ENCODE results near the gene AKAP8.
"Not testable (repeated sequence)": the region's sequence is repeated elsewhere in the genome, so short reads cannot be mapped to it uniquely, and the experiment has no call there.

AKAP8 gene

DNA sequence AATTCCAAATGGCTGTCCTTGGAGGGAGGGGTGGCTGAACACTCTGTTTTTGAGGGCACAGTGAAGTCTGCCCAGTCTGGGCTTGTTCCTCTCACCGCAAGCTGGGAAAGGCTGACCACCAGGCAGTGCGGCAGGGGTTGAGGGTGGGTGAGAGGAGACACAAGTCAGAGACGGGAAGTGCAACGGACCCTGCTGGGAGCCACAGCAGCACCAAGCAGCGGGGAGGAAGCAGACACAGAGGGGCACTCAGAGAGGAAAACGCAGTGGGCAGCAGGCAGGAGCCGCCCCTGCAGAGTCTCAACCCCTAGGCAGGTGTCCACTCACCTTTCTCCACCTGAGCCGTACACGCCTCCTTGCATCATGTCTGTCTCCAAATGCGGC lies 23.6 kb upstream of the AKAP8 start:
- no peak for DNase-seq

- no peak for DNase-seq
These were observed 23.0 kb upstream of the AKAP8 start for GRCh38 chr19:15402411-15403150.

- no peak for DNase-seq
These were observed 21.8 kb upstream of the AKAP8 start for GRCh38 chr19:15401397-15401710.

DNA sequence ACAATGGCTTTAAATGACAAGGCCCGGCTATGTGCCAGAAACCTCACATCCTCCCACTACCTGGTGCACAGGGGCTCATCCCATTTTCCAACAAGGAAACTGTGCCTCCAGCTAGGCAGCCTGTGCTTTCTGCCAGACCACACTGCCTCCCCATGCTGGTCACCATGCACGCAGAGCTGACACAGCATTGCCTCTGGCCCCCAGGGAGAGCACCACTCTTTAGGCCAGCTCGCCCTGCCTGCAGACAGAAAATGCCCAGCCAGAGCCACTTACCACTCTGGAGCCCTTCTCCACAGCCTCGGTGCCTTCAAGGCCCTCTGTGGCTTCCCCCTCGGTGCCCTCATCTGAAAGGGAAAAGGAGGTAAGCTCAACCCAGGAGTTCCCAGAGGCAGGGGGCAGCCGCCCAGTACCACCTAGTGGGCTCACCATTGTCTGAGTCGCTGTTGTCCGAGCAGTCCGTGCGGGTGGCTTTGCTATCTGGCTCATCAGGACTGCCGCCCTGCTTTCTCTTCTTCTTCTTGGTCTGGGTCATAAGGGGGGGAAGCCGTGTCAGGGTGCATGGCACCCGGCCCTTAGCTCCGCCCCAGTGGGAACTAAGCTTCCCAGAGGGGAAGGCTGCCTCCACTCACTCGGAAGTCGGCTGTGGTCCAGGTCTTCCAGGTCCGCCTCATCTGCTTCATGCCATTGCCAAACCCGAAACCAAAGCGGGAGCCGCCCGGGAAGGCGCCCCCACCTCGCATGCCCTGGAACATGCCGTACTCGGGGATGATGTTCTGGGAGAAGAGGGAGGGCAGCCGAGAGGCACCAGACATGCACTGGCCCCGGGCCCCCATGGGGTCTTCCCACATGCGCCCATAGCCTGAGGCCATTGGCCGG lies 21.2 kb upstream of the AKAP8 start:
- DNase-seq, result no peak

DNA sequence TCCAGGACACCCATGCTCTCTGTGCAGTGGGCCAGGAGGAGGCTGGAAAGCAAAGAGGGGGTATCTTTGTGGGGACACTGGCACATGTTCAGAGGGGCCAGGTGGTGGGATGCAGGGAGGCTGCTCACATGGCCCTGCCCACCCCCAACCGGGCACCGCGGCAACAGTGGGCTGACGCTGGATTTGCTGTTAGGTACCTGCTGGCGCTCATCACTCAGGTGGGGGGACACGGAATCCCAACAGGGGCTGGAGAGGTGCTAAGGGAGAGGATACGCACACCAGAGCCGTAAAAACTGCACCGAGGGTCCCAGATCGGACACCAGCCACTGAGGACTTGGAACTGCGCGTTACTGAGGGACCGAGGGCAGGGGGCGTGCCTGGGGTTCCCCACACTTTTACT lies 20.0 kb upstream of the AKAP8 start:
- no peak for DNase-seq

DNA sequence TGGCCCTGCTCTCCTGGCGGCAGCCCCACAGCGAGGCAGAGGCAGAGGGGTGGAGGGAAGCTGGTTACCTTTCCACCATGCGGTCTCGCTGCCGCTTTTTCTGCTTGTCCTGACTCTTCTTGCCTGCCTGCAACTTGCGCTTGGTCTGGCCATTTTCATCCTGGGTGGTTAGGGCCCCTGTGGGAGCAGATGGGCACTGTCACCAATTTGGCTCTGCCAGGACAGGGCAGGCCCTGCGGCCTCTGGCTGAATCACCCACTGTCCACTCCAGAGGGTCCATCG lies 19.6 kb upstream of the AKAP8 start:
- DNase-seq, result no peak

DNA sequence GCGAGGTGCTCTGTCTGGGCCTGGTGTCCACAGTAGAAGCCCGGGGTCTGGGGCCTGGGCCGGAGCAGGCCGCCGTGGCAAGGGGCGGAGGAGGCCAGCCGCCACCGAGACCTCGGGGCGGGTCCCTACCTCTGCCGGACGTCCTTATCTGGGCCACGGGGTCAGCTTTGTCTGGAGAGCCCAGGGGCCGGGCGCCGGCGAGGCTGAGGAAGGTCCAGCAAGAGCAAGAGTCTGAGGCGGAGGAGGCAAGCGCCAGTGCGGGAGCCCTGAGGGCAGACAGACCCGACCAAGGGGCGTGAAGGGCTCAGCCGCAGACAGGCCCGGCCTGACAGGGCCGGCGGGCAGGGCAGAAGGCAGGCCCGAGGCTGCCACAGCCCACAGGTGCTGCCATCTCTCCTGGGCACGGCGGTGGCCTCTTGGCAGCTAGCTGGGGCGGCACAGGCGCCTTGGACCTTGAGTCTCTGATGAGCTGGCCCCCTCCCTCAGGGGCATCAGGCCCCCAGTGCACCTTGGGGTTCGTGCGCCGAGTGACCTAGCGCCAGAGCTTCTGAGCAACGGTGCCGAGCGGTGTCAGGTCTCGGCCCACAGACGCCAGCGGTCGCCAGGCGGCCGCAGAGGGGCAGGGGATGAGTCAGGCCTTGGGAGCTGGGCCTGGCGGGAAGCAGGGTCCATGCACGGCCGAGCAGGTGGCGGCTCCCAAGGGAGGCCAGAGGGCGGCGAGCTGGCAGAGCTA lies 19.1 kb upstream of the AKAP8 start:
- no peak for DNase-seq

DNA sequence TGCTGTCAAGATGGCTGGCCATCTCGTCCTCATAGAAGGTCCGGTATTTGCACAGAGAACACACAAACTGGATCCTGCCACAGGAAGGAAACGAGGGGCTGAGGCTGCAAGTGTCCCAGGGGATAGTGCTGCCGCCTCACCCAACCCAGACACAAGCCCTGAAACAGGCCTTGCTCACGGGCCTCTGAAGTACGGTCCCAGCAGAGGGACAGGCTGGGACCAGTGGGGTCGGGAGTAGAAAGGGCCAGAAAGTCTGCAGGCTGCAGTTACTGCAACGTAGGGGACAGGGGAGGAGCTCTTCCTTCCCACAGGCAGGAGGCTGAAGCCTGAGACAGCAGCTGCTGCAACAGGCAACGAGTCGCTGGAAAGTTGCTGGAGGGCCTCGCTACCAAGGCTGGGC lies 18.2 kb upstream of the AKAP8 start:
- DNase-seq, result no peak

DNA sequence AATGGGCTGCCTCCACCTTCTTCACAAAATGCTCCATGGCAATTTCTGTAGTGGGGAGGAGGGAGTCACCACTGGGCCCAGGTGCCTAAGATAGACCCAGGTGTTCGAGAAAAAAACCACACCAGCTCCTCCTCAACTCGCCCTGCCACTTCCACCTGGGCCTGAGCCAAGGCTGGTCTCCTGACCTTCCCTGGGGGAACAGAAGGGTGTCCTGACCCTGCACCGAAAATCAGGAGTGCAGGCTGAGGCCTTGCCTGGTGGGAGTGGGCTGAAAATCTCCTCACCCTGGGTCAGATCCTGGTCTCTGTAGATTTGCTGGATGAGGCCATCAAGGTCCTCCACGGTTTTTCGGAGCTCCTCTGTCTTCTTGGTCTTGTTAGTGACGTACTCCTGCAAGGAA lies 17.6 kb upstream of the AKAP8 start:
- no peak for DNase-seq

- no peak for DNase-seq
These were observed 16.8 kb upstream of the AKAP8 start for GRCh38 chr19:15396436-15396835.

GRCh38 chr19:15395251-15395650 lies 15.7 kb upstream of the AKAP8 start:
- DNase-seq, result not testable (repeated sequence)

GRCh38 chr19:15394426-15394825 lies 14.8 kb upstream of the AKAP8 start:
- DNase-seq, result no peak

DNA sequence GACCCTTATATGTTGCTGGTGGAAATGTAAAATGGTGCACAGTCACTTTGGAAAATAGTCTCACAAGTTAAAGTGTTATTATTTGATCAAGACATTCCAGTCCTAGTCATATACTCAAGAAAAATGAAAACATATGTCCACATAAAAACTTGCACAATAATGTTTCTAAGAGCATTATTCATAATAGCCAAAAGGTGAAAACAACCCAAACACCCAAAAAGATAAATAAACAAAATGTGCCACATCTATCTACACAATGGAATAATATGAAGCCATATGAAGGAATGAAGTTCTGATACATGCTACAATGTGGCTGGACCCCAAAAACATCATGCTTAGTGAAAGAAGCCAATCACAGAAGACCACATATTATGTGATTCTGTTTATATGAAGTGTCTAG lies 14.4 kb upstream of the AKAP8 start:
- DNase-seq, result no peak

DNA sequence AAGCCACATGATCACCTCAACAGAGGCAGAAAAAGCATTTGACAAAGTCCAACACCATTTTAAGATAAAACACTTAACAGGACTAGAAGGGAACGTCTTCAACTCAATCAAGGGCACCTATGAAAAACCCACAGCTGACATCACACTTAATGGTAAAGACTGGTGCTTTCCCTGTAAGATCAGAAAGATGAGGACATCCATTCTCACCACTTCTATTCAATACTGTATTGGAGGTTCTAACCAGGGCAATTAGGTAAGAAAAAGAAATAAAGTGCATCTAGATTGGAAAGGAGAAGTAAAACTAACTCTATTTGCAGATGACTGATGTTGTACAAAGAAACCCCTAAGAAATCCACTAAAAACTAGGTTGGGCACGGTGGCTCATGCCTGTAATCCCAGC lies 11.2 kb upstream of the AKAP8 start:
- no peak for DNase-seq

DNA sequence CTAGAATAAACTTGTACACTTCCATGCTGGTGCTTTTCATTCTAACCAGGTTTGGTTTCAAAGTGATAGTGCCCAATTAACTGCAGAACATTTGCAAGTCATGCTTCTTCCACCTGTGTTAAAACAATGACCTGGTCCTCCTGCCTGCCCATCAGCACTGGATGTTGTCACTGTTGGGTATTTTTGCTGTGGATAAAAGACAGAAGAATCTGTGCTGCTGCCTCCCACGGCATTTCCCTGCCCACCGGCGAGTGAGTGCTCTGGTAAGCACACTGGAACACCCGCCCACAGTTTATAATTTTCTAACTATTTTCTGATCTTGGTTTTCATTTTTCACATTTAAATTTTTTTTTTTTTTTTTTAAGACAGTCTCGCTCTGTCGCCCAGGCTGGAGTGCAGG lies 2.3 kb upstream of the AKAP8 start:
- no peak for DNase-seq

GRCh38 chr19:15381429-15381828 lies 1.8 kb upstream of the AKAP8 start:
- DNase-seq, result no peak

- no peak for DNase-seq
These were observed 536 bp upstream of the AKAP8 start for GRCh38 chr19:15379999-15380647.

DNA sequence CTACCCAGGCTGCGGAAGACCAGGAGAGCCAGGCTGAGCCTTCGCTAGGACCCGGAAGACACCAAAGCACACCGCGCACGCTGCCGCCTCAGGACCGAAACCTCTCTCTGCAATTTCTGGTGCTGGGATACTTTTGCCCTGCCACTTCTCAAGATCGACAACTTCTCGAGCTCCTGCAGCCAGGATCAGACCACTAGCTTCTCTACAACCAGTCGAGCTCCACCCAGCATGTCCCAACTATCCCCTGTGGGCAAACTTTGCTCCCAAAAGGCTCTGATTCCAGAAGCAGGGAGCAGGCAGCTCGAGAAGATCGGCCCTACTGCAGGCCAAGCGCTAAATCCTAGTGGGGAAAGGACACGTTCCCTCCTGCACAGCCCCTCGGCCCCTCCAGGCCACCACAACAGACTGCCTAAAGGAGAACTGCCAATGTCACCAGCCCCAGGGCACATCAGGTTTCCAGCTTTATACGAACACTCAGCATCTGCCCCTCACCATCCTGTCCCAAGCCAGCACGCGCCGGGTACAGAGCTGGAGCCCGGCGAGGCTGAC lies 979 bp downstream of the AKAP8 start:
- DNase-seq, result peak; percentile 60

- no peak for DNase-seq
These were observed 4.7 kb downstream of the AKAP8 start for GRCh38 chr19:15374796-15375440.

GRCh38 chr19:15374105-15374651 lies 5.4 kb downstream of the AKAP8 start:
- no peak for DNase-seq

DNA sequence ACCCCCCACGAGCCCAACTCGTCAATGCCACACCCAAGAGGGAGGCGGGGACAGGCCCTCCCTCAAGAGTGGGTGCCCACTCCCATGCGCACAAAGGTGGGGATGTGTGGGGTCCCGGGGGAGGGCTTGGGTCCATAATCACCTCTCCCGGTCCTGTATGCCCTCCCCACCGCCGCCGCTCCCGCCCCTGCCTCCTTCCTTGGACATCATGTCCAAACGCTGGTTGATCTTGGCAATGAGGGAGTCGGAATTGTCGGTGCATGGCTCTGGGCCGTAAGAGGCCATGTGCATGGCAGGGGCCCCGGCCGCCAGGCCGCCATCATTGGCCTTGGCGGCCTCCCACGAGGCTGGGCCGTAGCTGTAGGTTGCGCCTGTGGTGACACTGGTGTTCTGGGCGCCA lies 5.9 kb downstream of the AKAP8 start:
- no peak for DNase-seq

DNA sequence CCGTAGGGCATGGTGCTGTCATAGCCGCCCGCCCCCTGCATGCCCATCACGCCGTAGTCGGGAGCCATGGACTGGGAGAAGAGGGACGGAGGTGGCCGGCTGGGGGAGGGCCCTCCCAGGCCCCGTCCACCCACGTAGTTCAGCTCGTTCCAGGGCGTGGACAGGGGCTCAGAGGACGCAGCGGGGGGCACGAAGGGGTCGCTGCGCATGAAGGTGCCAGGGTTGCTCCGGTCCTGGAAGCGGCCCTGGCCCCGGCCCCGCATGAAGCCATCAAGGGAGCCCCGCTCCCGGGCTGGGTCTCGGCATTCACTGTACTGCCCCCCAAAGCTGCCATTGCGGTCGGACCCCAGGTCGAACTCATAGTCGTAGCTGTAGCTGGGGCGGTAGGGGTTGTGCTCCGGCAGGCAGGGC lies 6.7 kb downstream of the AKAP8 start:
- DNase-seq, result no peak

DNA sequence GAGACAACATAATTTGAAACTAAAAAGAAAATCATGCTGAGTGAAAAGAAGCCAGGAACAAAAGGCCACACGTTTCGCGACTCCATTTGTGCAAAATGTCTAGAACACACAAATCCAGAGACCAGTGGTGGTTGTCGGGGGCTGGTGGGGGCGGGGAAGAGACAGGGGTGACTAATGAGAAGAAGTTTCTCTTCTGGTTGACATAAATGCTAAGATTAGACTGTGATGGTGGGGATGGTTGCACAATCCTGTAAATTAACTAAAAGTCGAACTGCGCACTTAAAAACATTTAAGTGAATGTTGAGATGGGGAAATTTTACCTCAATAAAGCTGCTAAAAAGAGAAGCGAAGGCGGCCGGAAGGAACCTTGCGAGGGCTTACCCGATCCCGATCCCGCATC lies 7.1 kb downstream of the AKAP8 start:
- no peak for DNase-seq
